DOHH2 (cell line): Measurements from ENCODE around the gene SMYD5.

Source experiments
- EZH2phosphoT487 ChIP-seq: fragments of 200-600 bp; sonication (generic); IDR thresholded peaks from 2 replicates; pipeline ENCODE4 v1.6.1; 2017; ENCODE audit warnings: borderline replicate concordance, mild to moderate bottlenecking, antibody characterized with exemption, low read length, moderate library complexity, mixed read lengths
- TF ChIP-seq, protein P1 (sequence below): fragments of 200-600 bp; sonication (generic); IDR thresholded peaks from one replicate; pipeline ENCODE4 v1.5.1; 2014; ENCODE audit warnings: antibody characterized with exemption, mild to moderate bottlenecking, low read depth, low read length; ENCODE audit not compliant: poor library complexity, severe bottlenecking

DNA sequence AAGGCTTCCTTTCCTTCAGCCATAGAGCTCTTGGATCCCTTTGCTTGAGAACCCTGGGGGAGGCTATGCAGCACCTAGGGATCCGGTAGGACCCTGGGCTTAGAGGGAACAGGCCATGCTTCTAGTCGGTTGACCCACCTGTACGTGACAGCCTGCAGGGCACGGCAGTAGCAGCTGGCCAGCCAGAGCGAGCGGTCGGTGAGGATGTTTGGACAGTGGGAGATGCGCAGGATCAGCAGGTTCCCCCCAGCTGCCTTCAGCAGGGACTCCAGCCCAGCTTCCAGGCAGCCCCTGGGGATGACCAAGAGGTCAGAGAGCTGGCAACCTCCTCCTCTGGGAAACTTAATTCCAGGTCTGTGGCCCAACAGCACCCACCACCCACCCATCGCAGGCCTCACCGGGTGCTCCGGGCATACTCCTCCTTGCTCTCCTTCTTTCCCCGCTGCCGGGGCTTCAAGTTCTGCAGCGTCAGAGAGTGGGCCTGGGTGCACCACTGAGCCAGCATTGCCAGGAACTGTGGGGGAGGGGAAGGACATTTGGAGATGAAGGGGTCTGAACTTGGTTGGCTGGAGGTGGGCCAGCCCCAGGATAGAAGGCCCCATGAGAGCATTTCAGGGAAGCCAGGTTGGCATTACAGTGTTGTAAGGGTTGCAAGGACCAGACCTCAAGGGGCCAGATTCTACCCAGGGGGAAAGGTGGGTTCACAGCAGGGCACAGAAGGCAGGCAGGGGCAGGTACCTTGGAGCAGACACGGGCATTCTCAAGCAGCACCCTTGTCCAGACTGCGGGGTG lies 49.7 kb downstream of the SMYD5 start:
- TF ChIP-seq, protein P1, sequence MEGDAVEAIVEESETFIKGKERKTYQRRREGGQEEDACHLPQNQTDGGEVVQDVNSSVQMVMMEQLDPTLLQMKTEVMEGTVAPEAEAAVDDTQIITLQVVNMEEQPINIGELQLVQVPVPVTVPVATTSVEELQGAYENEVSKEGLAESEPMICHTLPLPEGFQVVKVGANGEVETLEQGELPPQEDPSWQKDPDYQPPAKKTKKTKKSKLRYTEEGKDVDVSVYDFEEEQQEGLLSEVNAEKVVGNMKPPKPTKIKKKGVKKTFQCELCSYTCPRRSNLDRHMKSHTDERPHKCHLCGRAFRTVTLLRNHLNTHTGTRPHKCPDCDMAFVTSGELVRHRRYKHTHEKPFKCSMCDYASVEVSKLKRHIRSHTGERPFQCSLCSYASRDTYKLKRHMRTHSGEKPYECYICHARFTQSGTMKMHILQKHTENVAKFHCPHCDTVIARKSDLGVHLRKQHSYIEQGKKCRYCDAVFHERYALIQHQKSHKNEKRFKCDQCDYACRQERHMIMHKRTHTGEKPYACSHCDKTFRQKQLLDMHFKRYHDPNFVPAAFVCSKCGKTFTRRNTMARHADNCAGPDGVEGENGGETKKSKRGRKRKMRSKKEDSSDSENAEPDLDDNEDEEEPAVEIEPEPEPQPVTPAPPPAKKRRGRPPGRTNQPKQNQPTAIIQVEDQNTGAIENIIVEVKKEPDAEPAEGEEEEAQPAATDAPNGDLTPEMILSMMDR, result no peak
- no peak for TF ChIP-seq EZH2phosphoT487
